Measurements from ENCODE around the gene GNG4.
"Not testable (repeated sequence)": the region's sequence is repeated elsewhere in the genome, so short reads cannot be mapped to it uniquely, and the experiment has no call there.

GNG4 gene

GRCh38 chr1:235601104-235601503 lies 48.5 kb downstream of the GNG4 start:
- FAIRE-seq (no peak), DNase-seq (ENCODE audit: insufficient read length, low spot score) (no peak)
- TF ChIP-seq POLR2A (IDR thresholded peaks at IDR 0.05; ENCODE audit: low read depth, low read length), result no peak

GRCh38 chr1:235599536-235599935 lies 50.0 kb downstream of the GNG4 start:
- DNase-seq (ENCODE audit: insufficient read length, low spot score) (no peak), FAIRE-seq (no peak)
- TF ChIP-seq POLR2A (IDR thresholded peaks at IDR 0.05; ENCODE audit: low read depth, low read length), result no peak

GRCh38 chr1:235597867-235598553 lies 51.6 kb downstream of the GNG4 start:
- FAIRE-seq (no peak), DNase-seq (ENCODE audit: insufficient read length, low spot score) (peak; percentile 65)
- TF ChIP-seq POLR2A (IDR thresholded peaks at IDR 0.05; ENCODE audit: low read depth, low read length), result no peak

DNA sequence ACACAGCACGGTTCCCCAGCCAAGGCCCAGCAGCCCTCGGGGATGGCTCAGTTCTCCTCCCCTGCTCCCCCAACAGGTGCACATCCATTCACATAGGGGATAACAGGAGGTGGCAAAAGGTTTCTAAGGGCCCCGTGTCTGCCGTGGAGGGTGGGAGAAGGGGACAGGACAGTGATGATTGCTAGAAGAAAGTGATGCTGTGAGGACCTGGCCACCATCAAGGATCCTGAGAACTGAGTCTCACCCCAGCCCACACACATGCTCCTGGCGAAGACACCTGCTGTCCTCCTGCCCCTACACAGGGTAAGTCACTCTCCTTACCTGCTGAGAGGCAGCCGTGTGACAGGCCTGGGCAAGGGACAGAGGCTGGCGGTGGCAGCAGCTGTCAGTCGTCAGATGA lies 54.5 kb downstream of the GNG4 start:
- DNase-seq (ENCODE audit: insufficient read length, low spot score), result no peak
- FAIRE-seq, result no peak
- TF ChIP-seq POLR2A (IDR thresholded peaks at IDR 0.05; ENCODE audit: low read depth, low read length), result no peak

DNA sequence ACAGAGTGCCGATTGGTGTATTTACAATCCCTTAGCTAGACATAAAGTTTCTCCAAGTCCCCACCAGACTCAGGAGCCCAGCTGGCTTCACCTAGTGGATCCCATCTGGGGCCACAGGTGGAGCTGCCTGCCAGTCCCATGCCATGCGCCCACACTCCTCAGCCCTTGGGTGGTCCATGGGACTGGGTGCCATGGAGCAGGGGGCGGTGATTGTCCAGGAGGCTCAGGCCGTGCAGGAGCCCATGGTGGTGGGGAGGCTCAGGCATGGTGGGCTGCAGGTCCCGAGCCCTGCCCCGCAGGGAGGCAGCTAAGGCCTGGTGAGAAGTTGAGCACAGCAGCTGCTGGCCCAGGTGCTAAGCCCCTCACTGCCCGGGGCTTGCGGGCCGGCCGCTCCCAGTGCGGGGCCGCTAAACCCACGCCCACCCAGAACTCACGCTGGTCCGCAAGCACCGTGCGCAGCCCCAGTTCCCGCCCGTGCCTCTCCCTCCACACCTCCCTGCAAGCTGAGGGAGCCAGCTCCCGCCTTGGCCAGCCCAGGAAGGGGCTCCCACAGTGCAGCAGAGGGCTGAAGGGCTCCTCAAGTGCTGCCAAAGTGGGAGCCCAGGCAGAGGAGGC lies 55.2 kb downstream of the GNG4 start:
- not testable (repeated sequence) for DNase-seq (ENCODE audit: insufficient read length, low spot score); FAIRE-seq

DNA sequence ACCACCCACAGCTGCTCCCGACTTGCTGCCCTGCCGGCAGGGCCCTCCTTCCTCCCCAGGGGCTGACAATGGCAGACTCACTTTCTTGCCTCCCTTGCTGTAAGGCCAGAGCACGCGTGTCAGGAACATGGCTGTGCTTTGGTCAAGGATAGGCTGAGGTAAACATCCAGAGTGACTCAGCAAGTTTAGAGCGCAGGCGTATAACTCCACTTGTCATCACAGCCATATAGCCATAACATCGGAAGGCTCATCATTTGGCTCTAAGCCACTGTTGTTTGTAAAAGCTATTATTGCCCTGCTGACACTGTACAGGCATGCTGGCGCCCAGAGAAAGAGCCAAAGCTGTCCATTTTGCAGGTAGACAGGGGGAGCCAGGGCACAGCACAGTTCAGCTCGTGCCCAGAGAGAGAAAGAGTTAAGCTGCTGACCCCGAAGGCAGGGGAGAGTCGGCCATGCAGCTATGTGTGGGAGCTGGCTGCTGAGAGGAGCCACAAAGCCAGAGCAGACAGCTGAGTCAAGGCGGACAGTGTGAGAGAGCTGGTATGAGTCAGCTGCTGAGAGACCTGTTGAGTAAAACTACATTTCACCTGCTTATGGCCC lies 60.6 kb downstream of the GNG4 start:
- DNase-seq (ENCODE audit: insufficient read length, low spot score), result peak; percentile 62
- TF ChIP-seq POLR2A (IDR thresholded peaks at IDR 0.05; ENCODE audit: low read depth, low read length), result no peak
- FAIRE-seq, result no peak

DNA sequence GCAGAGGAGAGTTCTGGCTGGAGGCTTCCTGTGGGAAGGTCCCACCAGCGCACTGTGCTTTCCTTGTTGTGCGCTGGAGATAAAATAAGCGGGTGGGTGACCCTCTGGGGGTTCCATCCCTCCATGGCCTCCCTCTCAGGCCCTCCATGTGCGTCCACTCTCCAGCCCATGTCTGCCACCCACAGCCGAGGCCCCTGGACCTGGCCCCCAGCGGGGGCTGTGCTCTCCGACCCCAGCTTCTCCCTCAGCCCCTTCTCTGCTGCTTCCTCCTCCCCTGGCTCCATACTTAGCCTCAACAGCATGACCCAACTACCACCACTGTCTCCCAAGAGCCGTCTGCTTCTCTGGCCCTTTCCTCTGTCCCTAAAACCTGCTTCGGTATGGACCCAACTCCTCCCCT lies 61.4 kb downstream of the GNG4 start:
- no peak for DNase-seq (ENCODE audit: insufficient read length, low spot score)
- FAIRE-seq, result no peak

DNA sequence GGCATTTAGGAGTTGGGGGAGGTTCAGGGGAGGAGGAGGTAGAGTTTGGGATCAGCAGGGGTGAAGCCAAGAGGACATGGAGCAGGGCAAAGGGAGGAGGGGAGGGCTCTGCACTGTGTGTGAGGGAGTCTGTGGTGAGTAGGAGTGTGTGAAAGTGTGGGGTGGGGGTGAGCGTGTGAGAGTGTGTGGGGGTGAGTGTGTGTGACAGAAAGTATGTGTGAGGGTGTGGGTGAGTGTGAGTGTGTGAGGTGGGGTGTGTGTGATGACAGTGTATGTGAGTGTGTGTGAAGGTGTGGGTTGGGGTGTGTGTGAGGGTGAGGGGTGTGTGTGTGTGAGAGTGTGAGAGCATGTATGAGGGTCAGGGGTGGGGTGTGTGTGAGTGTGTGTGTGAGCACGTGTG lies 62.6 kb downstream of the GNG4 start:
- DNase-seq (ENCODE audit: insufficient read length, low spot score), result no peak

More for the DNA sequence above, 61.4 kb downstream of the GNG4 start:
- TF ChIP-seq POLR2A (IDR thresholded peaks at IDR 0.05; ENCODE audit: low read depth, low read length), result no peak

DNA sequence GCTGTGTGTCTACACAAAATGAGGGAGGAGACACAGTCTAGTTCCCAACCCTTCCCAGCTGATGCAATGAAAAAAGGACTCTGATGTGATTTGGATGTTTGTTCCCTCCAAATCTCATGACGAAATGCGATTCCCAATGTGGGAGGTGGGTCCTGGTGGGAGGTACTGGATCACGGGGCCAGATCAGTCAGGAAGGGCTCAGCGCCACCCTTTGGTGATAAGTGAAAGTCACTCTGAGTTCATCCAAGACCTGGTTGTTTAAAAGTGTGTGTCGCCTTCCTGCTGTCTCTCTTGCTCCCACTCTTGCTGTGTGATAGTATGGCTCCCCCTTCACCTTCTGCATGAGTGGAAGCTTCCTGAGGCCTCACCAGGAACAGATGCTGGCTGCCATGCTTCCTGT lies 63.2 kb downstream of the GNG4 start:
- FAIRE-seq (no peak), DNase-seq (ENCODE audit: insufficient read length, low spot score) (no peak)
- no peak for TF ChIP-seq POLR2A (IDR thresholded peaks at IDR 0.05; ENCODE audit: low read depth, low read length)

More for the DNA sequence above, 62.6 kb downstream of the GNG4 start:
- FAIRE-seq, result no peak
- TF ChIP-seq POLR2A (IDR thresholded peaks at IDR 0.05; ENCODE audit: low read depth, low read length), result no peak

- DNase-seq (ENCODE audit: insufficient read length, low spot score) (no peak), FAIRE-seq (no peak)
- no peak for TF ChIP-seq POLR2A (IDR thresholded peaks at IDR 0.05; ENCODE audit: low read depth, low read length)
Measured at GRCh38 chr1:235584973-235585372, 64.6 kb downstream of the GNG4 start.

GRCh38 chr1:235583511-235584001 lies 66.0 kb downstream of the GNG4 start:
- DNase-seq (ENCODE audit: insufficient read length, low spot score) (no peak), FAIRE-seq (no peak)
- no peak for TF ChIP-seq POLR2A (IDR thresholded peaks at IDR 0.05; ENCODE audit: low read depth, low read length)

GRCh38 chr1:235582130-235582529 lies 67.5 kb downstream of the GNG4 start:
- TF ChIP-seq POLR2A (IDR thresholded peaks at IDR 0.05; ENCODE audit: low read depth, low read length), result no peak
- DNase-seq (ENCODE audit: insufficient read length, low spot score) (no peak), FAIRE-seq (no peak)

DNA sequence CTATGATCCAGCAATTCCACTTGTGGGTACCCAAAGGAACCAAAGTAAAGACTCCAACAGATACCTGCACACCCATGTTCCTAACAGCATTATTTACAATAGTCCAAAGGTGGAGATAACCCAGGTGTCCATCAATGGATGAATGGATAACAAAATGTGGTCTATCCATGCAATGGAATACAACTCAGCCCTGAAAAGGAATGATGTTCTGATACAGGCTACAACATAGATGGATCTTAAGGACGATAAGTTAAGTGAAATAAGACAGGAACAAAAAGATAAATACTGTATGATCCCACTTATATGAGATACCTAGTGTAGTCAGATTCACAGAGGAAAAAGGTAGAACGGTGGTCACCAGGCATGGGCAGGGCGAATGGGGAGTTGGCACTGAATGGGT lies 69.7 kb downstream of the GNG4 start:
- DNase-seq (ENCODE audit: insufficient read length, low spot score) (no peak), FAIRE-seq (no peak)
- TF ChIP-seq POLR2A (IDR thresholded peaks at IDR 0.05; ENCODE audit: low read depth, low read length), result no peak

- FAIRE-seq (no peak), DNase-seq (ENCODE audit: insufficient read length, low spot score) (no peak)
- no peak for TF ChIP-seq POLR2A (IDR thresholded peaks at IDR 0.05; ENCODE audit: low read depth, low read length)
Measured at GRCh38 chr1:235575597-235575996, 74.0 kb downstream of the GNG4 start.

- FAIRE-seq (no peak), DNase-seq (ENCODE audit: insufficient read length, low spot score) (no peak)
- TF ChIP-seq POLR2A (IDR thresholded peaks at IDR 0.05; ENCODE audit: low read depth, low read length), result no peak
Measured at GRCh38 chr1:235573880-235574279, 75.7 kb downstream of the GNG4 start.

- FAIRE-seq, result not testable (repeated sequence)
Measured at GRCh38 chr1:235572971-235573370, 76.6 kb downstream of the GNG4 start.

More at GRCh38 chr1:235572971-235573370, 76.6 kb downstream of the GNG4 start:
- not testable (repeated sequence) for DNase-seq (ENCODE audit: insufficient read length, low spot score)

Measured in H54 (cell line).